HG02678 (cell line): ENCODE data around the gene PCDHGB5.

Source experiments
- ATAC-seq: cut with Tn5 transposase; IDR thresholded peaks from one replicate; pipeline ENCODE4 v1.9.1; 2021; ENCODE audit warnings: mild to moderate bottlenecking, moderate library complexity; ENCODE audit not compliant: unreplicated experiment

Gene PCDHGB5

GRCh38 chr5:141439411-141440141 is 41.8 kb downstream of the PCDHGB5 start:
- no peak for ATAC-seq

- ATAC-seq: no peak
Measured at GRCh38 chr5:141440341-141440740, 42.6 kb downstream of the PCDHGB5 start.

GRCh38 chr5:141441571-141442170 is 43.9 kb downstream of the PCDHGB5 start:
- ATAC-seq: no peak
